H9 (cell line): ENCODE data around the gene ACBD5. TPM values are rescaled to one million over a fixed set of nuclear protein-coding genes. Genes with fewer than 3 reads are reported as not detected.

Experiments used
- DNase-seq: peaks from one replicate; pipeline ENCODE4 v3.0.0-alpha.2; 2017
- H2AFZ ChIP-seq: one replicate; pipeline ENCODE4 v1.6.1; 2013; ENCODE audit warnings: mild to moderate bottlenecking, low read length, control low read depth, moderate library complexity
- H2AK5ac ChIP-seq: 2 replicates; pipeline ENCODE4 v1.6.1; 2013; ENCODE audit warnings: low read length, control low read depth, mixed read lengths; ENCODE audit not compliant: insufficient read length
- H2BK120ac ChIP-seq: one replicate; pipeline ENCODE4 v1.6.1; 2013; ENCODE audit warnings: low read depth, mild to moderate bottlenecking, low read length, control low read depth, inconsistent platforms; ENCODE audit not compliant: poor library complexity, severe bottlenecking
- H2BK12ac ChIP-seq: 2 replicates; pipeline ENCODE4 v1.6.1; 2013; ENCODE audit warnings: low read length, control low read depth, mixed read lengths, low read depth; ENCODE audit not compliant: insufficient read length
- H2BK15ac ChIP-seq: 2 replicates; pipeline ENCODE4 v1.6.1; 2013; ENCODE audit warnings: low read depth, low read length, control low read depth
- H2BK20ac ChIP-seq: one replicate; pipeline ENCODE4 v1.6.1; 2013; ENCODE audit warnings: low read depth, mild to moderate bottlenecking, low read length, control low read depth, inconsistent platforms; ENCODE audit not compliant: poor library complexity, severe bottlenecking
- H2BK5ac ChIP-seq: 2 replicates; pipeline ENCODE4 v1.6.1; 2013; ENCODE audit warnings: low read length, control low read depth, mixed read lengths; ENCODE audit not compliant: insufficient read length
- H3K14ac ChIP-seq: 2 replicates; pipeline ENCODE4 v1.6.1; 2013; ENCODE audit warnings: low read length, control low read depth; ENCODE audit not compliant: insufficient read depth
- H3K18ac ChIP-seq: 2 replicates; pipeline ENCODE4 v1.6.1; 2013; ENCODE audit warnings: low read depth, mild to moderate bottlenecking, mixed read lengths, low read length, control low read depth; ENCODE audit not compliant: insufficient read length
- H3K23ac ChIP-seq: 2 replicates; pipeline ENCODE4 v1.6.1; 2013; ENCODE audit warnings: low read length, control low read depth, mixed read lengths, low read depth; ENCODE audit not compliant: insufficient read length
- H3K23me2 ChIP-seq: 2 replicates; pipeline ENCODE4 v1.6.1; 2013; ENCODE audit warnings: low read depth, mild to moderate bottlenecking, mixed read lengths, low read length, control low read depth; ENCODE audit not compliant: insufficient read length, poor library complexity, severe bottlenecking
- H3K27ac ChIP-seq: 2 replicates; pipeline ENCODE4 v1.5.1; 2013; ENCODE audit warnings: low read length, control low read depth, mixed read lengths, low read depth; ENCODE audit not compliant: insufficient read length
- H3K27me3 ChIP-seq: 2 replicates; pipeline ENCODE4 v1.6.1; 2013; ENCODE audit warnings: low read length, control low read depth, inconsistent platforms; ENCODE audit not compliant: insufficient read depth
- H3K4ac ChIP-seq: 2 replicates; pipeline ENCODE4 v1.6.1; 2013; ENCODE audit warnings: low read depth, mild to moderate bottlenecking, control low read depth, inconsistent platforms, low read length, moderate library complexity
- H3K4me1 ChIP-seq: 2 replicates; pipeline ENCODE4 v1.6.1; 2013; ENCODE audit warnings: low read length, control low read depth, inconsistent platforms; ENCODE audit not compliant: insufficient read depth
- H3K4me2 ChIP-seq: 2 replicates; pipeline ENCODE4 v1.6.1; 2013; ENCODE audit warnings: low read length, control low read depth, mixed read lengths; ENCODE audit not compliant: insufficient read length, insufficient read depth
- H3K56ac ChIP-seq: 2 replicates; pipeline ENCODE4 v1.6.1; 2013; ENCODE audit warnings: low read depth, mild to moderate bottlenecking, mixed read lengths, low read length, control low read depth; ENCODE audit not compliant: insufficient read length
- H3K79me1 ChIP-seq: 2 replicates; pipeline ENCODE4 v1.6.1; 2013; ENCODE audit warnings: low read depth, mild to moderate bottlenecking, moderate library complexity, low read length, control low read depth, inconsistent platforms; ENCODE audit not compliant: insufficient read depth, poor library complexity, severe bottlenecking
- H3K79me2 ChIP-seq: 2 replicates; pipeline ENCODE4 v1.6.1; 2013; ENCODE audit warnings: low read length, control low read depth, inconsistent platforms; ENCODE audit not compliant: insufficient read depth
- H3K9ac ChIP-seq: 2 replicates; pipeline ENCODE4 v1.6.1; 2013; ENCODE audit warnings: low read length, control low read depth, mixed read lengths; ENCODE audit not compliant: insufficient read length; ENCODE audit errors: extremely low read depth
- H3K9me3 ChIP-seq: one replicate; pipeline ENCODE4 v1.6.1; 2013; ENCODE audit warnings: low read depth, low read length, inconsistent platforms; ENCODE audit not compliant: control insufficient read depth
- H3T11ph ChIP-seq: one replicate; pipeline ENCODE4 v1.6.1; 2013; ENCODE audit warnings: mild to moderate bottlenecking, low read length, control low read depth, inconsistent platforms
- H4K20me1 ChIP-seq: one replicate; pipeline ENCODE4 v1.6.1; 2013; ENCODE audit not compliant: control insufficient read depth, insufficient read length, insufficient read depth
- H4K5ac ChIP-seq: 2 replicates; pipeline ENCODE4 v1.6.1; 2013; ENCODE audit warnings: low read depth, mild to moderate bottlenecking, mixed read lengths, low read length, control low read depth; ENCODE audit not compliant: insufficient read length
- H4K8ac ChIP-seq: replicated peaks from 2 replicates; pipeline ENCODE4 v1.6.1; 2013; ENCODE audit warnings: low read length, control low read depth, mixed read lengths, low read depth; ENCODE audit not compliant: insufficient read length
- H4K91ac ChIP-seq: 2 replicates; pipeline ENCODE4 v1.6.1; 2013; ENCODE audit warnings: low read depth, mild to moderate bottlenecking, moderate library complexity, mixed read lengths, low read length, control low read depth; ENCODE audit not compliant: insufficient read length
- H3K27ac Mint-ChIP-seq, 3 experiments: 2 replicates in 2 of 3; 3 replicates in 1 of 3; pipeline ENCODE4 v1.8.0; 2020 to 2021; ENCODE audit warnings: mixed read lengths in 3 of 3, mild to moderate bottlenecking in 1 of 3, moderate library complexity in 1 of 3
- H3K27me3 Mint-ChIP-seq: 2 replicates; pipeline ENCODE4 v1.8.0; 2021; ENCODE audit warnings: low read depth, mild to moderate bottlenecking, moderate library complexity, mixed read lengths
- H3K36me3 Mint-ChIP-seq, 3 experiments: 2 replicates in 2 of 3; 3 replicates in 1 of 3; pipeline ENCODE4 v1.8.0; 2020 to 2021; ENCODE audit warnings: low read depth in 3 of 3, mixed read lengths in 3 of 3; ENCODE audit not compliant: insufficient read depth in 1 of 3
- H3K4me1 Mint-ChIP-seq, 2 experiments: 2 replicates each; pipeline ENCODE4 v1.8.0; 2020; ENCODE audit warnings: mixed read lengths in 2 of 2
- H3K4me3 Mint-ChIP-seq, 2 experiments: 2 replicates in 1 of 2; 3 replicates in 1 of 2; pipeline ENCODE4 v1.8.0; 2020 to 2021; ENCODE audit warnings: mild to moderate bottlenecking in 2 of 2, mixed read lengths in 2 of 2, moderate library complexity in 1 of 2
- H3K9me3 Mint-ChIP-seq, 2 experiments: 2 replicates in 1 of 2; 3 replicates in 1 of 2; pipeline ENCODE4 v1.8.0; 2020; ENCODE audit warnings: mild to moderate bottlenecking in 2 of 2, mixed read lengths in 2 of 2, moderate library complexity in 1 of 2
- CTCF ChIP-seq: fragments of 200-600 bp; sonication (generic); conservative IDR thresholded peaks from 3 replicates; pipeline ENCODE4 v1.8.0; 2021; ENCODE audit warnings: antibody characterized with exemption, mild to moderate bottlenecking
- WGBS: extraction: QIAGEN DNeasy Blood & Tissue Kit; methylation state at CpG from one replicate; pipeline ENCODE4 v1.1.7; 2013; ENCODE audit warnings: missing lambda C conversion rate, low lambda C conversion rate, mixed read lengths; ENCODE audit not compliant: insufficient read length; ENCODE audit errors: extremely low coverage; 5-methylcytosine and 5-hydroxymethylcytosine counted together
- total RNA-seq: library from RNA; stranded (reverse); gene quantifications from 2 replicates; pipeline ENCODE4 v1.2.1, GENCODE V29; 2021

ACBD5 gene
- total RNA-seq, 1 experiment from 2014 or later = 14.2 TPM

GRCh38 chr10:27169849-27170248 lies 70.7 kb downstream of the ACBD5 start:
- no CpG with 5 or more reads among the region's 4 CpGs for WGBS
- Histone ChIP-seq H4K20me1 (no peaks in the 10 kb centered on the region), H3K23ac (no peak overlapping the region), H3K9me3 (no peaks in the 10 kb centered on the region), H2BK5ac (no peak overlapping the region), H2BK12ac (no peak overlapping the region), H3K27ac (no peak overlapping the region), H4K5ac (no peak overlapping the region), H3K4me1 (no peaks in the 10 kb centered on the region), H2AK5ac (no peak overlapping the region), H3K9ac (no peak overlapping the region), H2BK20ac (no peak overlapping the region), H3K79me1 (no peaks in the 10 kb centered on the region), H3K18ac (no peak overlapping the region), H3K23me2 (no peaks in the 10 kb centered on the region), H3K27me3 (no peaks in the 10 kb centered on the region), H3K14ac (no peak overlapping the region), H3K4me2 (no peak overlapping the region), H4K91ac (no peak overlapping the region), H4K8ac (no peak overlapping the region), H2BK15ac (no peak overlapping the region), H3K4ac (no peak overlapping the region), H3K79me2 (no peaks in the 10 kb centered on the region), H3K56ac (no peak overlapping the region), H2AFZ (no peak overlapping the region), H2BK120ac (no peak overlapping the region), H3T11ph (no peak overlapping the region)
- Mint-ChIP-seq H3K27me3 (no peaks in the 10 kb centered on the region), H3K9me3 (no peaks in the 10 kb centered on the region), H3K27ac (no peak overlapping the region), H3K4me1 (no peaks in the 10 kb centered on the region), H3K4me3 (no peak overlapping the region), H3K36me3 (peaks cover 25 to 81% (median 54%) of the 10 kb centered on the region in 3 experiments; a peak in 6 of 7 replicates)
- no peak for TF ChIP-seq CTCF
- no peak for DNase-seq
